Activated T-helper 17 cell treated with anti-CD3 and anti-CD28 coated beads, Interleukin-2, amount 50 U/mL, for 72 hours (primary cell): ENCODE measurements around the gene HELZ. TPM values are rescaled to one million over a fixed set of nuclear protein-coding genes. Genes with fewer than 3 reads are reported as not detected.
"Not testable (repeated sequence)": the region's sequence is repeated elsewhere in the genome, so short reads cannot be mapped to it uniquely, and the experiment has no call there.

ENCODE experiments used
- ATAC-seq: fragments of 150-1000 bp; cut with Tn5 transposase; replicated peaks from 2 replicates; pipeline ENCODE4 v1.10.0; 2021; ENCODE audit warnings: mild to moderate bottlenecking, moderate library complexity
- H3K27ac Mint-ChIP-seq: one replicate; pipeline ENCODE4 v1.8.0; 2022; ENCODE audit warnings: mixed read lengths
- H3K27me3 Mint-ChIP-seq: one replicate; pipeline ENCODE4 v1.8.0; 2022; ENCODE audit warnings: mixed read lengths
- H3K36me3 Mint-ChIP-seq: one replicate; pipeline ENCODE4 v1.8.0; 2022; ENCODE audit warnings: low read depth, mild to moderate bottlenecking, mixed read lengths
- H3K4me1 Mint-ChIP-seq: one replicate; pipeline ENCODE4 v1.8.0; 2022; ENCODE audit warnings: mixed read lengths
- H3K4me3 Mint-ChIP-seq: one replicate; pipeline ENCODE4 v1.8.0; 2022; ENCODE audit warnings: mild to moderate bottlenecking, mixed read lengths
- H3K9me3 Mint-ChIP-seq: one replicate; pipeline ENCODE4 v1.8.0; 2022; ENCODE audit warnings: mixed read lengths
- total RNA-seq, 2 donors: library from RNA; stranded (reverse); gene quantifications; one replicate each; pipeline ENCODE4 v1.2.3, GENCODE V29; 2022

Gene HELZ
- total RNA-seq = 100 to 1,000 TPM in 1 of 2 donors, 10 to 100 TPM in 1; 81.9 to 117 TPM

DNA sequence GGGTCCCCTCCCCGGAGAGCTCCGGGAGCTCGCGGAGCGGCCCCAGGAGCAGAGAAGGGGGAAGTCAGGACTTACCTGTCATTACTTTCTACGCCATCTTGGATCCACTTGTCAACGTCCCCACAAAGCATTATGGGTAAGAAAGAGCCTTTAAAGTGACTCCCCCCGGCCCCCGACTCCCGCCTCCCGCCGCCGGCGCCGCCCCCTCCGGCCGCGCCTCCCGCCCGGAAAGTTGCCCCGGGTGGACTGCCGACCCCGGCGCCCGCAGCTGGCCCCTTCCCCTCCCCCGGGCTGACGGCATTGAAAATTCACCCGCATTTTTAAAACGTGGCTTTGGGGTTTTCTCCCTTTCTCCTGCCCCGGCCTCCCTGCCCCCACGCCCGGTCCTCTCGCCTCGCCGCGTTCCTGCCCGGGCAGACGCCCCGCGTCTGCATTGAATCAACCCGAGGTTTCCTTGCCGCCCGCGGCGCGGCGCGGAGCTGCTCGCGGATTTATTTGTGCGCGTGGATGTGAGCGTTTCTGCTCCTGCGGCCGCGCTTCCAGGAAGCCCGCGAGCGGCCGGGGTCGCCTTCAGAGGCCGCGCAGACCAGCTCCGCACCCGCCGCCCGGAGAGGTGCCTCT lies at the start of gene HELZ:
Gene HELZ, minus strand, starts transcription at position 124 of the 621 bp plus-strand sequence. CDS start 26,392 bp downstream, outside the sequence.
- ATAC-seq = peak; percentile 68
- Mint-ChIP-seq H3K27ac (peak within 1 kb of the TSS; percentile 95), H3K4me3 (peak within 1 kb of the TSS; percentile 80), H3K27me3 (no peaks in the 10 kb centered on the region), H3K36me3 (peaks cover 42% of the 10 kb centered on the region), H3K9me3 (no peaks in the 10 kb centered on the region), H3K4me1 (peaks cover 44% of the 10 kb centered on the region)

DNA sequence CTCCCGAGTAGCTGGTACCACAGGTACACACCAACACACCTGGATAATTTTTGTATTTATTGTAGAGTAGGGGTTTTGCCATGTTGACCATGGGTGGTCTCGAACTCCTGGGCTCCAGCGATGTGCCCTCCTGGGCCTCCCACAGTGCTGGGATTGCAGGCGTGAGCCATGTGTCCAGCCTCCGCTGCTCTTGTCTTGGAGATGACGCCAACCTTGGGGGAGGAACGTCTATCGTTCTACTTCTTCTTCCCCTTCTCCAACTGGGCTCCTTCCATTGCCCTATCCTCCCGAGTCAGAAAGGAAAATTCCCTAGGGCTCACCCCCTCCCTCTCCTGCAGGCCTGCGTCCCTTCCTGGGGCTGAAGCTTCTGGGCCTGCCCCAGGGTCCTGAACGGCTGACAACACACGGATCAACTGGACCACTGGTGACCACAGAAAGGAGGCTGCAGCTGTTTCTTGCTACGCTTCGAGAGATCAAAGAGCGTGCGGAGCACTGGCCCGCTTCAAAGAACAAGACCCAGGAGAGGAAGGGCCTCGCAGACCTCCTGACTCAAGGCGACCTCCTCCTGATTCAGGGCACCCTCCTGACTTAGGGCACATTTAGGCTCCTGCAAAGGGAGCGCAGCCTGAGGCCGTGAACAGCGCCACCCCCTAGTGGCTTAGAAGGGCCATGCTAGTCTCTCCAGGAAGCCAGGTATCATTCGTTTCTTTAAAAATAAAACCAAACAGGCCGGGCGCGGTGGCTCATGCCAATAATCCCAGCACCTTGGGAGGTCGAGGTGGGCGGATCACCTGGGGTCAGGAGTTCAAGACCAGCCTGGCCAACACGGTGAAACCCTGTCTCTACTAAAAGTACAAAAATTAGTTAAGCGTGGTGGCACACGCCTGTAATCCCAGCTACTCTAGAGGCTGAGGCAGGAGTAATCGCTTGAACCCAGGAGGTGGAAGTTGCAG lies 48.5 kb upstream of the HELZ start:
- Mint-ChIP-seq H3K4me3 (no peak overlapping the region), H3K9me3 (no peaks in the 10 kb centered on the region), H3K27ac (no peak overlapping the region), H3K4me1 (no peaks in the 10 kb centered on the region), H3K27me3 (no peaks in the 10 kb centered on the region), H3K36me3 (no peaks in the 10 kb centered on the region)
- peak; percentile 98 for ATAC-seq

- ATAC-seq = no peak
- H3K27ac Mint-ChIP-seq = no peak overlapping the region
- H3K27me3 Mint-ChIP-seq = no peaks in the 10 kb centered on the region
- H3K4me3 Mint-ChIP-seq = no peak overlapping the region
- H3K9me3 Mint-ChIP-seq = no peaks in the 10 kb centered on the region
- H3K4me1 Mint-ChIP-seq = no peaks in the 10 kb centered on the region
- no peaks in the 10 kb centered on the region for H3K36me3 Mint-ChIP-seq
Measured at GRCh38 chr17:67290711-67291291, 45.8 kb upstream of the HELZ start.

DNA sequence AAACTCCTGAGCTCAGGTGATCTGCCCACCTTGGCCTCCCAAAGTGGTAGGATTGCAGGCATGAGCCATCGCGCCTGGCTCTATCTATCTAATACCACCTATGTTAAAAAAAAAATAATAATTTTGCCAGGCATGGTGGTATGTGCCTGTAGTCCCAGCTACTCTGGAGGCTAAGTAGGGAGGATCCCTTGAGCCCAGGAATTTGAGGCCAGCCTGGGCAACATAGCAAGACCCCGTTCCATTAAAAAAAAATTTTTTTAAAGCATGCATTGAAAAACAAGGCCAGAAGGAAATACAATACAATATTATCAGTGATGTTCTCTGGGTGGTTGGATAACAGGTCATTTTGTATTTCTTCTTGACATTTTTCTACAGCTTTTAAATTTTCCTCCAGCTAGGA lies 45.2 kb upstream of the HELZ start:
- ATAC-seq = no peak
- H3K4me3 Mint-ChIP-seq = no peak overlapping the region
- H3K27me3 Mint-ChIP-seq = no peaks in the 10 kb centered on the region
- no peak overlapping the region for H3K27ac Mint-ChIP-seq
- no peaks in the 10 kb centered on the region for H3K36me3 Mint-ChIP-seq
- no peaks in the 10 kb centered on the region for H3K4me1 Mint-ChIP-seq
- H3K9me3 Mint-ChIP-seq = no peaks in the 10 kb centered on the region

DNA sequence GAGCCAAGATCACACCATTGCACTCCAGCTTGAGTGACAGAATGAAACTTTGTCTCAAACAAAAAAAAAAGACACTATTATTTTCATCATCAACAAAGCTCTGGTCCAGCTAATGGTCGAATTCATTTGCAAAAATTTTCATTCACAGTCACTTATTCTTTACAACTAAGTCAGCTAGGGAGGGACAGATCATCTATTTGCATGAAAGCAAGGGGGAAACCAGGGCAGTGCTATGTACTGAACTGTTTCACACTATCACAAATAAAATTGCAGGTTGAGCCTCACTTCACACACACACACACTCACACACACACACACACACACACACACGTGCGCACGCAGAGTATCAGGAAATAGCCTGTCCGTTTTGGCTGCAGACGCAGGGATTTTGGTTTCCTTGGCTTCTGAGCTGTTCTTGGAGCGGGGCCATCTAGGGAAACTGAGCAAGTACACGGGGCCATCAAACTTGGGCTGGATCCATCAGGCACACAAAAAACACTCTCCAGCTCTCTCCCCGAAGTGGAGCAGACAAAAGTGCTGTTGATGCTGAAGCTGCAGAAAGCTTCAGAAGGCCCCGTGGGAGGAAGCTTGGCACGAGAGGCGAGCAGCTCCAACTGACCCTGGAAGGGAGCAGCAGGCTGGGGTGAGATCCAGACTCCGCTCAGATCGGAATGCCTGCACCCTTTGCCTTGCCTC lies 44.3 kb upstream of the HELZ start:
- no peak overlapping the region for H3K27ac Mint-ChIP-seq
- H3K27me3 Mint-ChIP-seq = no peaks in the 10 kb centered on the region
- no peaks in the 10 kb centered on the region for H3K4me1 Mint-ChIP-seq
- H3K4me3 Mint-ChIP-seq = no peak overlapping the region
- no peaks in the 10 kb centered on the region for H3K9me3 Mint-ChIP-seq
- H3K36me3 Mint-ChIP-seq = no peaks in the 10 kb centered on the region
- no peak for ATAC-seq

GRCh38 chr17:67286826-67287225 lies 41.8 kb upstream of the HELZ start:
- H3K27me3 Mint-ChIP-seq, ATAC-seq, H3K27ac Mint-ChIP-seq, H3K36me3 Mint-ChIP-seq, H3K4me3 Mint-ChIP-seq, H3K4me1 Mint-ChIP-seq, H3K9me3 Mint-ChIP-seq: not testable (repeated sequence)

- H3K27me3 Mint-ChIP-seq = no peaks in the 10 kb centered on the region
- H3K27ac Mint-ChIP-seq = no peak overlapping the region
- no peaks in the 10 kb centered on the region for H3K9me3 Mint-ChIP-seq
- no peak overlapping the region for H3K4me3 Mint-ChIP-seq
- H3K36me3 Mint-ChIP-seq = no peaks in the 10 kb centered on the region
- ATAC-seq = no peak
- no peaks in the 10 kb centered on the region for H3K4me1 Mint-ChIP-seq
Measured at GRCh38 chr17:67285360-67285759, 40.4 kb upstream of the HELZ start.

- Mint-ChIP-seq H3K4me3 (no peak overlapping the region), H3K36me3 (no peaks in the 10 kb centered on the region), H3K9me3 (no peaks in the 10 kb centered on the region), H3K4me1 (no peaks in the 10 kb centered on the region), H3K27me3 (no peaks in the 10 kb centered on the region), H3K27ac (no peak overlapping the region)
- ATAC-seq = no peak
Measured at GRCh38 chr17:67283731-67284516, 38.9 kb upstream of the HELZ start.

DNA sequence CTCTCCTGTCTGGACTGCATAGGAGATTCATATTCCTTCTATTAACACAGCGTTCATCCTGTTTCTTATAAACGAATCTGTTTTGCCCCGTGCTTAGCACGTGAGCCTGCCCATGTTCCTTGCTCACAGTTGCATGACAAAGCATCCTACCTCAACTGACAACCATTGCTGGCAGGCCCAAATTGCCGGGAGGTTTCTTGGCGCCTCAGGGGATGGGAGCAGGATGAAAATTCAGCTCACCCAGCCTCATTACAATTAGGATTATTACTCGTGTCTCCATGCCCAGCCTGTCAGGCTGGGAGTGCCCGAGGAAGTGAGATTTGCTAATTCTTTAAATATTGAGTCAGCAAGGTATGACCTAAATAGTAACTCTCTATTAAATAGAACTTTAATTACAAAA lies 36.7 kb upstream of the HELZ start:
- ATAC-seq = no peak
- Mint-ChIP-seq H3K4me3 (no peak overlapping the region), H3K27me3 (no peaks in the 10 kb centered on the region), H3K36me3 (no peaks in the 10 kb centered on the region), H3K9me3 (no peaks in the 10 kb centered on the region), H3K27ac (no peak overlapping the region), H3K4me1 (no peaks in the 10 kb centered on the region)

DNA sequence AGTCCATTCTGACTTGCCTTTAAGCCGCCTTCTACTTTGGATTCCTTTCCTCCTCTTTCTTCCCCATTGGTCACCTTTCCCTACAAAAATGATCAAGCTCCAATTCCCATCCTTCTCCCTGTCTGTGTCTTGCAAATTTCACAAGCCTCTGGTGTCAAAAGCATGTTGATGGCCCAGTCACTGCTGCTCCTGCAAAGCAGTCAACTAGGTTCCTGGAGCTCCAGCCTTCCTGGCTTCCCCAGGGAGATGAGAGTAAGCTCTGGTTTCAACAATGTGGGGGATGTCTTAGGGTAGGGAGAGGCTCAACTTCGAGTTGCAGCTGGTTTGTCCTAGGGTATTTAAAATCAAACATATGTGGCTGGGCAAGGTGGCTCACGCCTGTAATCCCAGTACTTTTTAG lies 36.1 kb upstream of the HELZ start:
- Mint-ChIP-seq H3K4me1 (no peaks in the 10 kb centered on the region), H3K9me3 (no peaks in the 10 kb centered on the region), H3K36me3 (no peaks in the 10 kb centered on the region), H3K4me3 (no peak overlapping the region), H3K27me3 (no peaks in the 10 kb centered on the region), H3K27ac (no peak overlapping the region)
- ATAC-seq = no peak

DNA sequence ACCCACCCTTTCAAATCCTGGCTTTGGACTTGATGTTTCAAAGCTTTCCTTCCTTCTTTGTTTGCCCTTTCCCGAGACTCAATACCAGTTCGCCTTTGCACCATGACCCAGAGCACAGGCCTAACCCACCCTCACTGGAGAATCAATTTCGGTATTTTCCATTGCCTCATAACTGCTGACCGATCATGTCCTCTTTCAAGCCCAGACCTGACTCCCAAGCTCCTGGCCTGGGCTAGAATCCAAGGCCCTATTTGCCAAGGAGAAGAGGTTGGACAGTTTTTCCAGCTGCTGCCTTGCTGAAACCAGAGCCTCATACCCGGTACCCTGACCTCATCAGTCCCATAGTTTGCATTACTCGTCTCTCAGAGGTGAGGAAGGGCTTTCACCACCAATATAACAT lies 35.3 kb upstream of the HELZ start:
- no peak overlapping the region for H3K4me3 Mint-ChIP-seq

GRCh38 chr17:67279115-67279514 lies 34.1 kb upstream of the HELZ start:
- no peak for ATAC-seq
- Mint-ChIP-seq H3K9me3 (no peaks in the 10 kb centered on the region), H3K4me1 (no peaks in the 10 kb centered on the region), H3K36me3 (no peaks in the 10 kb centered on the region), H3K27ac (no peak overlapping the region), H3K27me3 (no peaks in the 10 kb centered on the region), H3K4me3 (no peak overlapping the region)

More for the DNA sequence above, 35.3 kb upstream of the HELZ start:
- Mint-ChIP-seq H3K27me3 (no peaks in the 10 kb centered on the region), H3K36me3 (no peaks in the 10 kb centered on the region), H3K27ac (no peak overlapping the region), H3K9me3 (no peaks in the 10 kb centered on the region), H3K4me1 (no peaks in the 10 kb centered on the region)
- no peak for ATAC-seq

DNA sequence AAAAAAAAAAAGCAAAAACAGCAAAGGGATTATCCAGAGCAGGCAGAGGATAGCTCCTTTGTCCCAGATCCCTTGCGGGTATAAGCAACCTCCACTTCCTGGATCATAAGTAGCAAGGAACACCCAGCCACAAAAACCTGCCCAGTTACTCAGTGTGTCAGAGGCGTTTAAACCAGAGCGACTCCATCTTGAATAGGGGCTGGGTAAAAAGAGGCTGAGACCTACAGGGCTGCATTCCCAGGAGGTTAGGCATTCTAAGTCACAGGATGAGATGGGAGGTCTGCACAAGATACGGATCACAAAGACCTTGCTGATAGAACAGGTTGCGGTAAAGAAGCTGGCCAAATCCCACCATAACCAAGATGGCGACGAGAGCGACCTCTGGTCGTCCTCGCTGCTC lies 33.4 kb upstream of the HELZ start:
- Mint-ChIP-seq H3K4me1 (no peaks in the 10 kb centered on the region), H3K27me3 (no peaks in the 10 kb centered on the region), H3K4me3 (no peak overlapping the region), H3K27ac (no peak overlapping the region), H3K9me3 (no peaks in the 10 kb centered on the region), H3K36me3 (no peaks in the 10 kb centered on the region)
- ATAC-seq = no peak

DNA sequence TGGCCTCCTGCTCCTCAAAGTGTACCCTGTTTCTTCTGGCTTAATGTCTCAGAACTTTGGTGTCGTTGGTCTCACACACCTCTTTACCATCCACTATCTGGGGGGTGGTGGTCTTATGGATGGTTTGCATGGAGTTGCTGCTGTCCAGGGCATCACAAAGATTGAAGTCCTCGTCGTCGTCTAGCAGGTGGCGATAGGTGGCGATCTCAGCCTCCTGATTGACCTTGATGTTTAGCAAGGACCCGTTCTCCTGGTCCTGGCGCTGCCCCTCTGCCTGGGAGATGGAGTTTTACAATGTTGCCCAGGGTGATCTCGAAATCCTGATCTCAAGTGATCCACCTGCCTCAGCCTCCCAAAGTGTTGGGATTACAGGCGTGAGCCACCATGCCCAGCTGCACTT lies 31.1 kb upstream of the HELZ start:
- ATAC-seq = no peak
- Mint-ChIP-seq H3K4me1 (no peaks in the 10 kb centered on the region), H3K27me3 (no peaks in the 10 kb centered on the region), H3K36me3 (no peaks in the 10 kb centered on the region), H3K4me3 (no peak overlapping the region), H3K9me3 (no peaks in the 10 kb centered on the region), H3K27ac (no peak overlapping the region)
